WTC11 (cell line): ENCODE measurements around the gene EIF3B. TPM values are rescaled to one million over a fixed set of nuclear protein-coding genes. Genes with fewer than 3 reads are reported as not detected.
A peak's percentile ranks its signal among the peaks of the same experiment; 100 is the strongest.

ENCODE experiments used
- ATAC-seq: fragments of 200-7000 bp; cut with Tn5 transposase; 2 replicates; pipeline ENCODE4 v1.10.0; 2021; ENCODE audit warnings: mild to moderate bottlenecking, moderate library complexity
- CTCF ChIA-PET: fragments of 300-600 bp; sonication (Branson Sonifier 250); formaldehyde crosslinking; loops from one replicate; lab custom pipeline; 2021; ENCODE audit warnings: antibody characterized with exemption; lab: Charles Lee
- POLR2A ChIA-PET: fragments of 350-600 bp; sonication (Branson Sonifier 250); formaldehyde crosslinking; loops from one replicate; lab custom pipeline; 2021; ENCODE audit warnings: antibody characterized with exemption; lab: Charles Lee
- DNase-seq: peaks from one replicate; pipeline ENCODE4 v3.0.0; 2021; ENCODE audit warnings: low spot score
- H3K27ac Mint-ChIP-seq: 2 replicates; pipeline ENCODE4 v1.8.0; 2021; ENCODE audit warnings: mixed read lengths
- H3K27me3 Mint-ChIP-seq: 2 replicates; pipeline ENCODE4 v1.8.0; 2021; ENCODE audit warnings: low read depth, mild to moderate bottlenecking, moderate library complexity, mixed read lengths
- H3K36me3 Mint-ChIP-seq: 2 replicates; pipeline ENCODE4 v1.8.0; 2021; ENCODE audit warnings: mixed read lengths
- H3K4me1 Mint-ChIP-seq: 2 replicates; pipeline ENCODE4 v1.8.0; 2022; ENCODE audit warnings: mixed read lengths
- H3K4me3 Mint-ChIP-seq: 2 replicates; pipeline ENCODE4 v1.8.0; 2021; ENCODE audit warnings: mild to moderate bottlenecking, moderate library complexity, mixed read lengths
- H3K9me3 Mint-ChIP-seq: 2 replicates; pipeline ENCODE4 v1.8.0; 2021; ENCODE audit warnings: mixed read lengths
- AR ChIP-seq: fragments of 250-450 bp; sonication (Bioruptor Pico); IDR thresholded peaks from 2 replicates; pipeline ENCODE4 v1.9.0; 2021; ENCODE audit warnings: mild to moderate bottlenecking
- CREB1 ChIP-seq: sonication (generic); formaldehyde crosslinking; IDR thresholded peaks from 2 replicates; pipeline ENCODE4 v1.8.0; 2023; ENCODE audit warnings: mild to moderate bottlenecking, missing genetic modification reagents
- E2F5 ChIP-seq: sonication (generic); formaldehyde crosslinking; IDR thresholded peaks from 2 replicates; pipeline ENCODE4 v1.8.1; 2022; ENCODE audit warnings: mild to moderate bottlenecking, moderate library complexity, missing genetic modification reagents
- ESRRA ChIP-seq: sonication (generic); formaldehyde crosslinking; IDR thresholded peaks from 2 replicates; pipeline ENCODE4 v1.8.1; 2022; ENCODE audit warnings: mild to moderate bottlenecking, missing genetic modification reagents, borderline replicate concordance
- ETV6 ChIP-seq: sonication (generic); formaldehyde crosslinking; IDR thresholded peaks from 2 replicates; pipeline ENCODE4 v1.8.1; 2022; ENCODE audit warnings: mild to moderate bottlenecking, missing genetic modification reagents
- FOXJ3 ChIP-seq: sonication (generic); formaldehyde crosslinking; IDR thresholded peaks from 2 replicates; pipeline ENCODE4 v1.9.0; 2021; ENCODE audit warnings: missing genetic modification reagents, mild to moderate bottlenecking, borderline replicate concordance
- FOXP1 ChIP-seq: sonication (generic); formaldehyde crosslinking; IDR thresholded peaks from 2 replicates; pipeline ENCODE4 v1.8.0; 2022; ENCODE audit warnings: missing genetic modification reagents, mild to moderate bottlenecking, moderate library complexity, borderline replicate concordance
- HMGA2 ChIP-seq: fragments of 250-450 bp; sonication (Bioruptor Pico); IDR thresholded peaks from 2 replicates; pipeline ENCODE4 v1.4.0; 2021; ENCODE audit warnings: mild to moderate bottlenecking, moderate library complexity
- HMGXB4 ChIP-seq: sonication (generic); formaldehyde crosslinking; IDR thresholded peaks from 2 replicates; pipeline ENCODE4 v1.8.1; 2023; ENCODE audit warnings: mild to moderate bottlenecking, moderate library complexity, missing genetic modification reagents
- NFATC4 ChIP-seq: fragments of 250-450 bp; sonication (Bioruptor Pico); IDR thresholded peaks from 2 replicates; pipeline ENCODE4 v1.9.0; 2021; ENCODE audit warnings: mild to moderate bottlenecking
- SMAD3 ChIP-seq: sonication (generic); formaldehyde crosslinking; IDR thresholded peaks from 2 replicates; pipeline ENCODE4 v1.8.0; 2022; ENCODE audit warnings: missing genetic modification reagents, mild to moderate bottlenecking, borderline replicate concordance
- STAT6 ChIP-seq: sonication (generic); formaldehyde crosslinking; conservative IDR thresholded peaks from 2 replicates; pipeline ENCODE4 v1.8.1; 2023; ENCODE audit warnings: mild to moderate bottlenecking, low read depth, missing genetic modification reagents, moderate library complexity
- ZBTB21 ChIP-seq: sonication (generic); formaldehyde crosslinking; IDR thresholded peaks from 2 replicates; pipeline ENCODE4 v1.8.1; 2023; ENCODE audit warnings: mild to moderate bottlenecking, missing genetic modification reagents, borderline replicate concordance
- ZMAT4 ChIP-seq: fragments of 250-450 bp; sonication (Bioruptor Pico); IDR thresholded peaks from 2 replicates; pipeline ENCODE4 v1.9.0; 2021; ENCODE audit warnings: mild to moderate bottlenecking
- ZNF396 ChIP-seq: fragments of 250-450 bp; sonication (Bioruptor Pico); IDR thresholded peaks from 2 replicates; pipeline ENCODE4 v1.8.0; 2021; ENCODE audit warnings: mild to moderate bottlenecking, moderate library complexity, borderline replicate concordance
- ZNF512 ChIP-seq: sonication (generic); formaldehyde crosslinking; IDR thresholded peaks from 2 replicates; pipeline ENCODE4 v1.8.1; 2022; ENCODE audit warnings: missing genetic modification reagents, borderline replicate concordance
- total RNA-seq: library from RNA; stranded (reverse); gene quantifications from 3 replicates; pipeline ENCODE4 v1.2.3, GENCODE V29; 2021

EIF3B gene
- total RNA-seq, 1 experiment from 2014 or later: 361 TPM

GRCh38 chr7:2362385-2363088 is 7.9 kb downstream of the EIF3B start:
- CTCF ChIA-PET: no interaction called here
- Mint-ChIP-seq H3K4me1 (peaks cover 10% of the 10 kb centered on the region), H3K36me3 (peaks cover 84% of the 10 kb centered on the region), H3K27me3 (no peaks in the 10 kb centered on the region), H3K27ac (peak overlapping the region; percentile 19; the same call in 1 of the 2 replicates), H3K9me3 (no peaks in the 10 kb centered on the region), H3K4me3 (no peak overlapping the region)
- TF ChIP-seq CREB1 (CRISPR knock-in tag): no peak
- no peak for TF ChIP-seq AR (CRISPR knock-in tag)
- TF ChIP-seq HMGXB4 (CRISPR knock-in tag): no peak
- POLR2A ChIA-PET: interaction anchor here (0.7 kb wide), 1 partner anchor 123 kb away, joined by 3 read pairs; no protein-coding TSS in a partner anchor
- DNase-seq (no peak), ATAC-seq (no peak)

GRCh38 chr7:2369139-2369538 is 14.5 kb downstream of the EIF3B start:
- Mint-ChIP-seq H3K27me3 (no peaks in the 10 kb centered on the region), H3K27ac (no peak overlapping the region), H3K4me3 (no peak overlapping the region), H3K9me3 (no peaks in the 10 kb centered on the region), H3K36me3 (peaks cover 91% of the 10 kb centered on the region), H3K4me1 (no peaks in the 10 kb centered on the region)
- no peak for TF ChIP-seq STAT6 (CRISPR knock-in tag)
- TF ChIP-seq FOXP1 (CRISPR knock-in tag): no peak
- TF ChIP-seq ZNF396 (CRISPR knock-in tag): no peak
- ChIA-PET CTCF (no interaction called here), POLR2A (interaction anchor here (0.7 kb wide), 2 partner anchors 13 to 124 kb away, joined by 4 to 10 read pairs; no protein-coding TSS in a partner anchor)
- DNase-seq (no peak), ATAC-seq (no peak)

- POLR2A ChIA-PET: no interaction called here
- Mint-ChIP-seq H3K27me3 (no peaks in the 10 kb centered on the region), H3K4me1 (no peaks in the 10 kb centered on the region), H3K36me3 (peaks cover 92% of the 10 kb centered on the region), H3K4me3 (no peak overlapping the region), H3K9me3 (no peaks in the 10 kb centered on the region), H3K27ac (no peak overlapping the region; the same call in 1 of the 2 replicates)
- CTCF ChIA-PET: no interaction called here
- DNase-seq: no peak
- no peak for TF ChIP-seq E2F5 (CRISPR knock-in tag)
- no peak for TF ChIP-seq ZNF512 (CRISPR knock-in tag)
- no peak for TF ChIP-seq NFATC4 (CRISPR knock-in tag)
- no peak for TF ChIP-seq ETV6 (CRISPR knock-in tag)
- no peak for TF ChIP-seq ESRRA (CRISPR knock-in tag)
- TF ChIP-seq FOXJ3 (CRISPR knock-in tag): no peak
- no peak for TF ChIP-seq SMAD3
- no peak for TF ChIP-seq HMGA2 (CRISPR knock-in tag)
- no peak for TF ChIP-seq ZMAT4 (CRISPR knock-in tag)
- TF ChIP-seq CREB1 (CRISPR knock-in tag): no peak
- TF ChIP-seq ZBTB21 (CRISPR knock-in tag): no peak
- no peak for ATAC-seq
These were observed 16.7 kb downstream of the EIF3B start for GRCh38 chr7:2371329-2371728.
